ENCODE data around the gene ACER3.
"Not testable (repeated sequence)": the region's sequence is repeated elsewhere in the genome, so short reads cannot be mapped to it uniquely, and the experiment has no call there.

Gene ACER3

DNA sequence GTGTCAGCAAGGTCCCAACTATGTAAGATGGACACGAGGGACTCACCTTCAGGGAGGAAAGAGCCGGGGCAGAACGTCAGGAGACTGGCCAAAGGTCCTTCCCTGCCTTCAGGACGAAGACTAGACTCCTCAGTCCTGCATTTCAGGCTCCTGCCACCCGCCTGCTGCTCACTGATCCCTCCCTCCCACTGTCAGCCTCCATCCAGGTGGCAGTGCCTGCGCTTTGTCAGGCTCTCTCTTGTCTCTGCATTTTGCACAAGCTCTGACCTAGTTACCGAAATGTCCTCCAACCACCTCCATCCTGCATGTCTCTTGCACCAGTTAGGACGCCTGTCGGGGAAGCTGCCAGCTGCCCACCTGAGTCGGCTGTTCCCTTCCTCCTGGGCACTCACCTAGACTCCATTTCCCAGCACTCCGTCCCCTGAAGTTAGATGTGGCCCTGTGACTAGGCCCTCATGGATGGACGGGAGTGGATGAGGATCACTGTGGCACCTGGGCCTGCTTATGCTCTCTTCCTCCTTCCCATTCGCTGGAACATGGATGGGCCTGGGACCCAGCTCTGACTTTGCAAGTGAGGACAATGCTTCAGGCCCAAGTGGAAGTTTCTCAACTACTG is 181.5 kb downstream of the ACER3 start:
- no peak overlapping the region for H3K9ac ChIP-seq (ENCODE audit: low read length)
- peaks cover 2% of the 10 kb centered on the region for H3K4me1 ChIP-seq (ENCODE audit: control insufficient read depth, insufficient read depth, low read length)
- H3K9me3 ChIP-seq (ENCODE audit: control insufficient read depth, low read length) = no peaks in the 10 kb centered on the region
- H3K27me3 ChIP-seq (replicated peaks; ENCODE audit: control insufficient read depth, insufficient read depth, low read length) = peaks cover 42% of the 10 kb centered on the region
- DNase-seq (ENCODE audit: low read depth) = no peak
- H3K4me3 ChIP-seq (ENCODE audit: low read length) = no peak overlapping the region
- no peaks in the 10 kb centered on the region for H3K36me3 ChIP-seq (ENCODE audit: control insufficient read depth, insufficient read depth, low read length, severe bottlenecking)

DNA sequence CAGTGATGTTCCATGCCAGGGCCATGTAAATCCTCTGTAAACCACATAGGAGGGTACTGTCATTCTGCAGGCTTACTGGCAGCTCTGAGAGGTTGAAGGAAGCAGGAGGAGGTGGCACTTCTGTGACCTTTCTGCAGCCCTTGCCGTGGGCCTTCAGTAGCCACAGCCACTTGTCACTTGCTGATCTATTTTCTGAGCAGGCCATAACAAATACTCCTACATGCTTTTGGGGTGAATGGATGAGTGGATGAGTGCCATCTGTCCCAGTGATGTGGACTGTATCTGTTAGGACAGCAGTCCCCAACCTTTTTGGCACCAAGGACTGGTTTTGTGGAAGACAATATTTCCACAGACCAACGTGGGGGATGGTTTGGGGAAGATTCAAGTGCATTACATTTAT is 183.6 kb downstream of the ACER3 start:
- Histone ChIP-seq H3K9me3 (ENCODE audit: control insufficient read depth, low read length) (no peaks in the 10 kb centered on the region), H3K36me3 (ENCODE audit: control insufficient read depth, insufficient read depth, low read length, severe bottlenecking) (no peaks in the 10 kb centered on the region), H3K9ac (ENCODE audit: low read length) (no peak overlapping the region), H3K4me3 (ENCODE audit: low read length) (no peak overlapping the region), H3K27me3 (replicated peaks; ENCODE audit: control insufficient read depth, insufficient read depth, low read length) (peaks cover 27% of the 10 kb centered on the region), H3K4me1 (ENCODE audit: control insufficient read depth, insufficient read depth, low read length) (peaks cover 5% of the 10 kb centered on the region)
- DNase-seq (ENCODE audit: low read depth) = no peak

DNA sequence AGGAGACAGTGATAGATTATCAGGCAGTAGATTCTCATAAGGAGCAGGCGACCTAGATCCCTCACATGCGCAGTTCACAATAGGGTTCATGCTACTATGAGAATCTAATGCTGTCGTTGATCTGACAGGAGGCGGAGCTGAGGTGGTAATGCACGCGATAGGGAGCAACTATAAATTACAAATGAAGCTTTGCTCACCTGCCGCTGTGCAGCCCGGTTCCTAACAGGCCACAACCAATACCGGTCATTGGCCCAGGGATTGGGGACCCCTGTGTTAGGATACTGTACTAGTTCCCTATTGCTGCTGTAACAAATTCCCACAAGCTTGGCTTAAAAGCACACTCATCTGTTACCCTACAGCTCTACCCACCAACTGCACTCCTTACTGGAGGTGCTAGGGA is 184.2 kb downstream of the ACER3 start:
- no peaks in the 10 kb centered on the region for H3K9me3 ChIP-seq (ENCODE audit: control insufficient read depth, low read length)
- H3K36me3 ChIP-seq (ENCODE audit: control insufficient read depth, insufficient read depth, low read length, severe bottlenecking) = no peaks in the 10 kb centered on the region
- H3K4me3 ChIP-seq (ENCODE audit: low read length) = no peak overlapping the region
- peaks cover 5% of the 10 kb centered on the region for H3K4me1 ChIP-seq (ENCODE audit: control insufficient read depth, insufficient read depth, low read length)
- no peak for DNase-seq (ENCODE audit: low read depth)
- H3K9ac ChIP-seq (ENCODE audit: low read length) = no peak overlapping the region
- H3K27me3 ChIP-seq (replicated peaks; ENCODE audit: control insufficient read depth, insufficient read depth, low read length) = peaks cover 25% of the 10 kb centered on the region

DNA sequence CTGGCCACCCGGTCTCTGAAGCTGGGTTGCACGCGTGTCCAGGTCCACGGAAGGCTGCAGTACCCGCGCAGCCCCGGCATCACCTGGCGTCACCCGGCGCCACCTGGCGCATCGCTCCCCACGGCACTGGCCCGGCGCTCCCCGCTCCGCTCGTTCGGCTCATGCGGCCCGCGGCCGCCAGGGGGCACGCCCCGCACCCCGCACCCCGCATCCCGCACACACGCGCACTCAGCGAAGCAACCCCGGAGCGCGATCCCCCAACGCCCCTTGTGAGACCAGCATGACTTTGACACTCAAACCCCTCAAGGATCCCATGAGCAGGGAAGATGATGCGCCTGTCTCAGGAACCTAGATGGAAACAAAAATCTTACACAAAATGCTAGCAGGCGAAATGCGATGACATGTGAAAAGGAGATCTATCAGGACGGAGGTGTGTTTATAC is 185.4 kb downstream of the ACER3 start:
- Histone ChIP-seq H3K4me3 (ENCODE audit: low read length) (no peak overlapping the region), H3K9me3 (ENCODE audit: control insufficient read depth, low read length) (no peaks in the 10 kb centered on the region), H3K9ac (ENCODE audit: low read length) (no peak overlapping the region), H3K36me3 (ENCODE audit: control insufficient read depth, insufficient read depth, low read length, severe bottlenecking) (no peaks in the 10 kb centered on the region), H3K27me3 (replicated peaks; ENCODE audit: control insufficient read depth, insufficient read depth, low read length) (peaks cover 15% of the 10 kb centered on the region), H3K4me1 (ENCODE audit: control insufficient read depth, insufficient read depth, low read length) (peaks cover 5% of the 10 kb centered on the region)
- DNase-seq (ENCODE audit: low read depth) = peak; percentile 51

DNA sequence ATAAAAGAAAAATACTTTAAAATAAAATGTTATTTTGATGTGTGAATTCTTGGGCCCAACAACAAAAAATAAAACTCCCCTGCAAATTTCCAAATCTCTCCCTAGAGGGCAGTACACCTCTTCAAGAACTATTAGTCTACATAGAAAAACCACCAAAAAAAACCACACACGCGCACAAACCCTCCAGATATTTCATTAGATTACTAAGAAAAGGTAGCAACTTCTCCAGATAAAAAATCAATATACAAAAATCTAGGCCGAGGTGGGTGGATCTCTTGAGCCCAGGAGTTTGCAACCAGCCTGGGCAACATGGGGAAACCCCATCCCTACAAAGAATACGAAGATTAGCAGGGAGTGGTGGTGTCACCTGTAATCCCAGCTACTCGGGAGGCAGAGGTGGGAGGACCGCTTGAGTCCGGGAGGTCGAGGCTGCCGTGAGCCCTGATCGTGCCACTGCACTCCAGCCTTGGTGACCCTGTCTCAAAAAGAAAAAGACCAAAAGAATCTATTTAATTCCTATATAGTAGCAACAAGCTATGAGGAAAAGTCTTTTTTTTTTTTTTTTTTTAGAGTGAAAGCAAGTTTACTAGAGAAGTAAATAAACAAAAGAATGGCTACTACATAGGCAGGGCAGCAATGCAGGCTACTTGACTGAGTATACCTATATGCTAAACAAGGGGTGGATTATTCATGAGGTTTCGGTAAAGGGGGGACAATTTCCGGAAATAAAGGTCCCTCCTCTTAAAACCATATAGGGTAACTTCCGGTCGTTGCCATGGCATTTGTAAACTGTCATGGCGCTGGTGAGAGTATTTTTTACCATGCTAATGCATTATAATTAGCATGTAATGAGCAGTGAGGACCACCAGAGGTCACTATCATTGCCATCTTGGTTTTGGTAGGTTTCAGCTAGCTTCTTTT is 186.5 kb downstream of the ACER3 start:
- Histone ChIP-seq H3K4me3 (ENCODE audit: low read length) (peak overlapping the region; percentile 81), H3K36me3 (ENCODE audit: control insufficient read depth, insufficient read depth, low read length, severe bottlenecking) (no peaks in the 10 kb centered on the region), H3K9me3 (ENCODE audit: control insufficient read depth, low read length) (no peaks in the 10 kb centered on the region), H3K9ac (ENCODE audit: low read length) (peak overlapping the region; percentile 55), H3K27me3 (replicated peaks; ENCODE audit: control insufficient read depth, insufficient read depth, low read length) (peaks cover 15% of the 10 kb centered on the region), H3K4me1 (ENCODE audit: control insufficient read depth, insufficient read depth, low read length) (peaks cover 5% of the 10 kb centered on the region)
- peak; percentile 97 for DNase-seq (ENCODE audit: low read depth)

DNA sequence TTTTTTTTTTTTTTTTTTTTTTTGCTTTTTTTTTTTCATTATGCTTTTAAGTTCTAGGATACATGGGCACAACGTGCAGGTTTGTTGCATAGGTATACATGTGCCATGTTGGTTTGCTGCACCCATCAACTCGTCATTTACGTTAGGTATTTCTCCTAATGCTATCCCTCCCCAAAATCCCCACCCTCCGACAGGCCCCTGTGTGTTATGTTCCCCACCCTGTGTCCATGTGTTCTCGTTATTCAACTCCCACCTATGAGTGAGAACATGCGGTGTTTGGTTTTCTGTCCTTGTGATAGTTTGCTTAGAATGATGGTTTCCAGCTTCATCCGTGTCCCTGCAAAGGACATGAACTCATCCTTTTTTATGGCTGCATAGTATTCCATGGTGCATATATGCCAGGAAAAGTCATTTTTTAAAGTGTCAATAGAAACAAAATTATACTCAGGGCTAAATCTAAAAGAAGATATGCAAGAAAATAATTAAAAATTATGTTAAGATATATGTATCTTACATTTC is 187.3 kb downstream of the ACER3 start:
- not testable (repeated sequence) for H3K4me1 ChIP-seq (ENCODE audit: control insufficient read depth, insufficient read depth, low read length); H3K9ac ChIP-seq (ENCODE audit: low read length); H3K9me3 ChIP-seq (ENCODE audit: control insufficient read depth, low read length); H3K36me3 ChIP-seq (ENCODE audit: control insufficient read depth, insufficient read depth, low read length, severe bottlenecking); H3K4me3 ChIP-seq (ENCODE audit: low read length); DNase-seq (ENCODE audit: low read depth)
- peaks cover 15% of the 10 kb centered on the region for H3K27me3 ChIP-seq (replicated peaks; ENCODE audit: control insufficient read depth, insufficient read depth, low read length)

DNA sequence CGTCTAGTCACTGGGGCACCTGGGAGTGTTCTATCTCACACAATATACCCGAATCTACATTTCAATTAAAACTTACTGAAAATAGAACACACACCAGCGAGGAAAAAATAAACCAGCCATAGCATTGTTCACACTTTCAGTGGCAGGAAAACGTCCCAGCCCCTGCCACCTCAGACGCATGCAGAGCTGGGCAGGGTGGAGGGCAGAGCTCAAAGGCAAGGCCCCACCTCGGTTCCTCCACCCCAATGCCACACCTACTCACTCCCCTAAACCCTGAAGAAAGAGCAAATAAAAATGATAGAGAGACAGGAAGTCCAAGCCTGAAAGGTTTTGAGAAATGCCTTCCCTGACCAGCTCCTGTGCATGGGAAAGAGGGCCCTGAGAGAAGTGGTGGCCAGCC is 188.3 kb downstream of the ACER3 start:
- Histone ChIP-seq H3K9me3 (ENCODE audit: control insufficient read depth, low read length) (no peaks in the 10 kb centered on the region), H3K27me3 (replicated peaks; ENCODE audit: control insufficient read depth, insufficient read depth, low read length) (peaks cover 14% of the 10 kb centered on the region), H3K4me1 (ENCODE audit: control insufficient read depth, insufficient read depth, low read length) (peaks cover 5% of the 10 kb centered on the region), H3K4me3 (ENCODE audit: low read length) (no peak overlapping the region), H3K36me3 (ENCODE audit: control insufficient read depth, insufficient read depth, low read length, severe bottlenecking) (no peaks in the 10 kb centered on the region), H3K9ac (ENCODE audit: low read length) (no peak overlapping the region)
- DNase-seq (ENCODE audit: low read depth) = no peak

DNA sequence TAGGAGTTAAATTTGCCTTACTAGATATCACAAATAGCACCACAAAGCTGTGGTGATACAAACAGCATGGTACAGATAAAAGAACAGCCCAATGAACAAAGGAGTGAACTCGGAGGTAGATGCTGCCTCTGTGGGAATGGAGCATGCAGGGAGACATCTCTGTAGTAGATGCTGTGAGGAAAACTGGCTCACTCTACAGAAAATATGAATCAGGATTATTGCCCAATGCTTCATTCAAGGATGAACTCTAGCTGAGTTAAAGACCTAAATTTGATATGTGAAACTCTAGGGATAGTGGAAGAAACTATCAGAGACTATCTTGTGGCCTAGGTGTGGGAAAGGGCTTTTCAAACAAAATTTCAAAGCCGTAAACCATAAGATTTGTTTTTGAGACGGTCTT is 190.8 kb downstream of the ACER3 start:
- Histone ChIP-seq H3K9ac (ENCODE audit: low read length) (no peak overlapping the region), H3K4me3 (ENCODE audit: low read length) (no peak overlapping the region), H3K4me1 (ENCODE audit: control insufficient read depth, insufficient read depth, low read length) (peaks cover 5% of the 10 kb centered on the region), H3K36me3 (ENCODE audit: control insufficient read depth, insufficient read depth, low read length, severe bottlenecking) (no peaks in the 10 kb centered on the region), H3K9me3 (ENCODE audit: control insufficient read depth, low read length) (peaks cover 3% of the 10 kb centered on the region), H3K27me3 (replicated peaks; ENCODE audit: control insufficient read depth, insufficient read depth, low read length) (no peaks in the 10 kb centered on the region)
- peak; percentile 53 for DNase-seq (ENCODE audit: low read depth)

DNA sequence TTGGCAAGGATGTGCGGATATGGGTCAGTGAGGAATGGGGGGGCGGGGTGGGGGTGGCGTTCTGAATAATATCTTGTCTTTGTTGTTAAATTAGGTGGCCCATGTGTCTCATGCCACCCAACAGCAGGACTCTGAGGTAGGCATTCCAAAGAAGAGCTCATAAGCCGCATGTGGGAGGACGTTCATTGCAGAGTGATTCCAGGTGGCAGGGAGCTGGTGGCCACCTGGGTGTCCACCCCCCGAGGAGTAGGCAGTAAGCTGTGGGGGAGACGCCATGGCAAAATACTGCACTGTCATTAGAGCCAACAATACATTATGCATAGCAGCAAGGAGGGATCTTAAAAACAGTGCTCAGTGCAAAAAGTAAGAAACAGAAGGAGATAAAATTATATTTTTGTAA is 191.8 kb downstream of the ACER3 start:
- no peaks in the 10 kb centered on the region for H3K27me3 ChIP-seq (replicated peaks; ENCODE audit: control insufficient read depth, insufficient read depth, low read length)

DNA sequence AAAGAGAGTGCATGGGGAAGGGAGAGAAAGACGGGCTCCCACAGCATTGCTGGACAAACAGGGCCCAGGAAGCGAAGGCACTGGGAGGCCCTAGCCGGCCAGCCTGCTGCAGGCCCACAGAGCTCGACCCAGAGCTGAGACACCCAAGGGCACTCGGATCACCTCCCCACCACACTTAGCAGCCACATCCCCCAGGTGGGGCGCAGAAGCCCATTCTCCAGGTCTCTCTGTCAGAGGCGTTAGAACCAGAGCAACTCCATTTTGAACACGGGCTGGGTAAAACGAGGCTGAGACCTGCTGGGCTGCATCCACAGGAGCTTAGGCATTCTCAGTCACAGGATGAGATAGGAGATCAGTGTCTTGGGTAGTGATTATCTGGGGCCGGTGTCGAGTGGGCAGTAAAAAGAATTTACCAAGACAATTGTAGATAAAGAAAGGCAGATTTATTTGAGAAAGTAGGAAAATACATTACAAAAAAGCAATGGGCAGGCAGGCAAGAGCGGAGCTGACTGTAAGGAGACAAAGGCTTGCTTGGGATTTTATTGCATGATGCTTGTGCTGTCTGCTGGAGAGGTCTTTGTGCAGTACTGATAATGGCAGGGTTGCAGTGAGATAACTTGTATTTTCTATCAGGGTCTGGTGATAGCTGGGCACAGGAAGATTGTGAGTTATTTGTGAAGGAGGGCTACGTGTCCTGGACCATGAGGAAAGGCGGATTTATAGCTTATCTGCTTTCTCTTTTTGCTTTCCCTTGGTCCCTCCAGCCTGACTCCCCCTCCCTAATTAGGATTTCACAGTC is 192.7 kb downstream of the ACER3 start:
- no peak for DNase-seq (ENCODE audit: low read depth)
- no peaks in the 10 kb centered on the region for H3K4me1 ChIP-seq (ENCODE audit: control insufficient read depth, insufficient read depth, low read length)
- no peak overlapping the region for H3K9ac ChIP-seq (ENCODE audit: low read length)
- no peak overlapping the region for H3K4me3 ChIP-seq (ENCODE audit: low read length)
- no peaks in the 10 kb centered on the region for H3K36me3 ChIP-seq (ENCODE audit: control insufficient read depth, insufficient read depth, low read length, severe bottlenecking)
- H3K9me3 ChIP-seq (ENCODE audit: control insufficient read depth, low read length) = peaks cover 7% of the 10 kb centered on the region
- H3K27me3 ChIP-seq (replicated peaks; ENCODE audit: control insufficient read depth, insufficient read depth, low read length) = no peaks in the 10 kb centered on the region

More for the DNA sequence above, 191.8 kb downstream of the ACER3 start:
- Histone ChIP-seq H3K9me3 (ENCODE audit: control insufficient read depth, low read length) (peaks cover 7% of the 10 kb centered on the region), H3K36me3 (ENCODE audit: control insufficient read depth, insufficient read depth, low read length, severe bottlenecking) (no peaks in the 10 kb centered on the region), H3K9ac (ENCODE audit: low read length) (no peak overlapping the region), H3K4me1 (ENCODE audit: control insufficient read depth, insufficient read depth, low read length) (no peaks in the 10 kb centered on the region), H3K4me3 (ENCODE audit: low read length) (no peak overlapping the region)
- DNase-seq (ENCODE audit: low read depth) = no peak

DNA sequence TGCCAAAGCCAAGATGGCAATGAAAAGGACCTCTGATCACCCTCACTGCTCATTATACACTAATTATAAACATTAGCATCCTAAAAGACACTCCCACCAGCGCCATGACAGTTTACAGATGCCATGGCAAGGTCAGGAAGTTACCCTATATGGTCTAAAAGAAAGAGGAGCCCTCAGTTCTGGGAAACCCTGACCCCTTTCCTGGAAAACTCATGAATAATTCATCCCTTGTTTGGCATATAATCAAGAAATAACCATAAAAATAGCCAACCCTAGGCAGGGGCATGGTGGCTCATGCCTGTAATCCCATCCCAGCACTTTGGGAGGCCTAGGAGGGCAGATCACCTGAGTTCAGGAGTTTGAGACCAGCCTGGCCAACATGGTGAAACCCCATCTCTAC is 193.4 kb downstream of the ACER3 start:
- Histone ChIP-seq H3K9me3 (ENCODE audit: control insufficient read depth, low read length) (peaks cover 7% of the 10 kb centered on the region), H3K27me3 (replicated peaks; ENCODE audit: control insufficient read depth, insufficient read depth, low read length) (no peaks in the 10 kb centered on the region), H3K4me3 (ENCODE audit: low read length) (no peak overlapping the region), H3K9ac (ENCODE audit: low read length) (no peak overlapping the region), H3K4me1 (ENCODE audit: control insufficient read depth, insufficient read depth, low read length) (no peaks in the 10 kb centered on the region), H3K36me3 (ENCODE audit: control insufficient read depth, insufficient read depth, low read length, severe bottlenecking) (no peaks in the 10 kb centered on the region)
- no peak for DNase-seq (ENCODE audit: low read depth)

Data from adipocyte (in vitro differentiated cells).